PC-3 (cell line): Measurements from ENCODE around the gene TIGD2.

ENCODE experiments used
- CTCF ChIP-seq: fragments of 300-600 bp; sonication (generic); conservative IDR thresholded peaks from 2 replicates; pipeline ENCODE4 v1.5.1; 2017; ENCODE audit warnings: antibody characterized with exemption, low read depth, mild to moderate bottlenecking, low read length
- EZH2 ChIP-seq: fragments of 300-600 bp; sonication (generic); IDR thresholded peaks from one replicate; pipeline ENCODE4 v1.6.1; 2017; ENCODE audit warnings: antibody characterized with exemption, mild to moderate bottlenecking, low read length; ENCODE audit not compliant: unreplicated experiment

GRCh38 chr4:89121387-89122068, 10.2 kb downstream of the TIGD2 start:
- TF ChIP-seq CTCF (no peak), EZH2 (no peak)
